DLD1 (cell line): ENCODE results near the gene TMEM170A.
"Not testable (repeated sequence)": the region's sequence is repeated elsewhere in the genome, so short reads cannot be mapped to it uniquely, and the experiment has no call there.

Experiments
- in situ Hi-C: cut with HindIII; loops from 2 replicates; pipeline ENCODE4 v1.10.0; 2017; ENCODE audit warnings: low sequenced_read_pairs

Gene TMEM170A

GRCh38 chr16:75482434-75483205, 18.1 kb upstream of the TMEM170A start:
- in situ Hi-C loops = no loop called here

GRCh38 chr16:75481475-75481874, 17.0 kb upstream of the TMEM170A start:
- in situ Hi-C loops = no loop called here

DNA sequence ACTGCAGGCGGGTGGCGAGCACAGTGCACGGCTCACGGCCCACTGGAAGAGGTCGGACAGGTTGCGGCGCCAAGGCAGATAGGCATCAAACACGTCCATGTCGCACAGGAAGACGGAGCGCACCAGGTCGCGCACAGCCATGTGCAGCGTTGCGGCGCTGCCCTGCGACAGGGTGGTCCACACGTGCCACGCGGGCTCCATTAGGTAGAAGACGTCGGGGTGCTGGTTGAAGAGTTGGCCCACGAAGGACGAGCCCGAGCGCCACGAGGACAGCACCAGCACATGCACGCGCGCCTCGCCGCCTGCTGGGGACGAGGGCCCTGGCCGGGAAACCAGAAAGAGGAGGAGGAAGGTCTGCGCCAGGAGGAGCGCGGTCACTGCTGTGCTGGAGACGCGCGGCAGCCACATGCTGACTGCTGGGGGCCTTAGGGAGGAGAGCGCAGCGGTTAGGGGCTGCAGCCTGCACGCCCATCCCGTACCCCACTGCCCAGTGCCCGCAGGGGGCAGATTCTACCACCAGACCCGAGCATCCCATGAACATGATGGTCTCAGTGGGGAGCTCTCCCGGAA, 15.0 kb upstream of the TMEM170A start:
- in situ Hi-C loops = no loop called here

- in situ Hi-C loops = no loop called here
Observed at GRCh38 chr16:75478480-75479345, 14.2 kb upstream of the TMEM170A start.

DNA sequence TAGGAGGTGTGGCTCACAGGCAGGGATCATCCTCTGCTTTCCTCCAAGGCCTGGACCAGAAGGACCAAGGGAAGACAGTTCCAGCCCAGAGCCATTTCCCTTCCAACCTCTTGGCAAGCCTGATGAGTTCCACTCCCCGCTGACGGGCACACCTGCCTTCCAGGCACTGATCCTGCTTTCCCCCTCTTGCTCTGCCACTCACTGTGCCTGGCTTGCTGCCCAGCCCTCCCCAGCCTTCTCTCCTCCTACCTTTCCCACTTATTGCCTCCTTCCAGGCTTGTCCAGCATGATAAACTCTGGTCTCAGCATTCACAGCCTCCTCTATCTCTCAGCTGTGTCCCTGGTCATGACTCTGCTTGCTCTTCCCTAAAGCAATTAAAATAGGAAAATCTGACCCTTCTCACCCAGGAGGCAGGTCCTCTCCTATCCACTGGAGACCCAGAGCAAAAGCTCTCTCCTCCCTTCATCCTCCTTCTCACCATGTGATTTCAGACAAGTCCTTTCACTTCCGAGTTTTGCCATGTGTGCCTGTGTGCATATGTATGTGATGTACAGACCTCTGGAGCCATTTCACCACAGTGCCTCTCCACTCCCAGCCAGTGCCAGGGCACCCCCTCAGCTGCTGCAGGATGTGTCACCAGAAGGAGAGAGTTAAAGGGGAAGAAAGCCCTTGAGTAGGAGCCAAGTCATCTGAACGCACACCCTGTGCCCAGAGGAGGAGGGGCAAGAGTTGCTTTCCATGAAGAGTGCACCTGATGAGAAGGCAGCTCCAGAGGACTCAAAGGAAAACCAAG, 13.4 kb upstream of the TMEM170A start:
- in situ Hi-C loops = no loop called here

- in situ Hi-C loops = no loop called here
Observed at GRCh38 chr16:75476817-75477216, 12.3 kb upstream of the TMEM170A start.

GRCh38 chr16:75475420-75475847, 10.9 kb upstream of the TMEM170A start:
- in situ Hi-C loops = no loop called here

DNA sequence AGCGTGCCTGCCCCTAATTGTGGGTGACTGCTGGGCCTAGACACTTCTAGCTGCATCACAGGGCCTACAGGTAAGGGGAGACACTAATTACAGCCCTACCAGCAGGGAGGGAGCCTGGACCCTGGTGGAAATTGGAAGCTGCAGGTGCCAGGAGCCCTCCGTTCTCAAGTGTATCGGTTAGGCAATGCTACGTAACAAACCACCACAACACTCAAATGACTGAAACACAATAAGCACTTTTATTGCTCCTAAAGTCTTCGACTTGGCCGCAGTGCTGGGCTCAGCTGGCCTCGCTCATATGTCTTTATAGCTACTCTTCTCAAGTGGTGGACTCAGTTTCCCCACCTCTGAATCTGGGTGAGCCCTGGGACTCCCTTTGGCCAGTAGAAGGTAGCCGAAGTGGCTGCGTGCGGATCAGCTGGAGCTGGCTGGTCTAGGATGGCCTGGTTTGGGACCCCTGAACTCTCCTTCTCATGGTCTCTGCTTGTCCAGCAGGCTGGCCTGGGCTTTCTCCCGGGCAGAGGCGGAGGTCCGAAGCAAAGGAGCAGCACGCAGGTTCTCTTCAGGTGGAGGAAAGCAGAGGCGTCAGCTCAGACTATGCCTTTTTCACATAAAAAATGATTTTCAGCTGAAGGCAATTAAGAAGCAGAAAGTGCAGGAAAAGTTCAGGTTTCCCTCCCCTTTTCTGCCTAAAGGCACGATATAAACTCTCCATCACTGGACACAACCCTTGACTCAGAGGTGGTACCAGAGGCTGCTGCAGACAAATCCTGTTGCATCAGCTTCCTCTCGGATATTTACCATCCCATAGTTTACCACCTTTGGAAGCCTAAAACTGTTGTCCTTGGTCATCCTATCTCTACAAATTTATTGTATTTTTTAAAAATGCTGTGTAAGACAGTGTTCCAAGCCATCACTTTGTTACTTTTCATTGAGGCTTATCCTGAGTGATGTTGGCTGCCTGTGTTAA, 8.7 kb upstream of the TMEM170A start:
- in situ Hi-C loops = no loop called here

GRCh38 chr16:75471723-75472633, 7.5 kb upstream of the TMEM170A start:
- in situ Hi-C loops = no loop called here

GRCh38 chr16:75466760-75467159, 2.3 kb upstream of the TMEM170A start:
- in situ Hi-C loops = no loop called here

- in situ Hi-C loops = not testable (repeated sequence)
Observed at GRCh38 chr16:75463389-75464121, 934 bp downstream of the TMEM170A start.

DNA sequence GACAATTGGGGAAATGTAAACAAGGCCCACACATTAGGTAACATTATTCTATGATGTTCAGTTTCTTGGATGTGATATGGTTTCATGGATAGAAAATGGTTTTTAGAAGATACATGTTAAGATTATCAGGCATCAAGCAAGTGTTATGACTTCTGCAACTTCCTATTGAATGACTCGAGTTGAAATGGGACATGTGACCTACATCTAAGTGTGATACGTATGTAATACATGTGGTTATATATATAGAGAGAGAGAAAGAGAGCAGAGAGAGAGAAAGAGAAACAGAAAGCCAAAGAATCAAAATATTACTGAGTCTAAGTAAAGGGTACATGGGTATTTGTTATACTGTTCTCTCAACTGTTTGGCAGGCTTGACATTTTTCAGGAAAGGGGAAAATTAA, 1.7 kb downstream of the TMEM170A start:
- in situ Hi-C loops = no loop called here

GRCh38 chr16:75461575-75461974, 2.9 kb downstream of the TMEM170A start:
- in situ Hi-C loops = no loop called here

- in situ Hi-C loops = no loop called here
Observed at GRCh38 chr16:75460446-75460845, 4.0 kb downstream of the TMEM170A start.

DNA sequence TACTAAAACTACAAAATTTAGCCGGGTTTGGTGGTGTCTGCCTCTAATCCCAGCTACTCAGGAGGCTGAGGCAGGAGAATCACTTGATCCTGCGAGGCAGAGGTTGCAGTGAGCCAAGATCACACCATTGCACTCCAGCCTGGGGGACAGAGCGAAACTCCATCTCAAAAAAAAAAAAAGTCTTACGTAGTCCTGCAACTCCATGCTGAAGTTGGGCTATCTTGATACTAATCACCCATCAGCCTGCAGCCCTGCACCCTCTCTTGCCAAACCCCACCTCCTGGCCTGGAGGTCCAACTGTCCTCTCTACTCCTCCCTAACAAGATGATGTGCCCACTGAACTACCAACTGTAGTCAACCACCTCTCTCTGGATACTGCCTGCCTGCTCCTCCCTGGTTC, 4.8 kb downstream of the TMEM170A start:
- in situ Hi-C loops = no loop called here

- in situ Hi-C loops = no loop called here
Observed at GRCh38 chr16:75458439-75458838, 6.0 kb downstream of the TMEM170A start.

- in situ Hi-C loops = no loop called here
Observed at GRCh38 chr16:75458029-75458428, 6.5 kb downstream of the TMEM170A start.

- in situ Hi-C loops = no loop called here
Observed at GRCh38 chr16:75457485-75458021, 6.9 kb downstream of the TMEM170A start.
